BJ (cell line): ENCODE results near the gene SIVA1. TPM values are rescaled to one million over a fixed set of nuclear protein-coding genes. Genes with fewer than 3 reads are reported as not detected.

Experiments
- CTCF ChIA-PET: fragments of 350-600 bp; formaldehyde crosslinking; extraction: SDS; loops from one replicate; lab custom pipeline; 2021; ENCODE audit warnings: antibody characterized with exemption, inconsistent platforms; lab: Yijun Ruan, JAX
- POLR2A ChIA-PET: fragments of 300-600 bp; sonication (Branson Sonifier 250); formaldehyde crosslinking; extraction: SDS; loops from one replicate; lab custom pipeline; 2021; ENCODE audit warnings: antibody characterized with exemption; lab: Charles Lee
- DNase-seq: peaks from one replicate; pipeline ENCODE4 v3.0.0-alpha.2; 2011; ENCODE audit warnings: low read depth
- H3K27me3 ChIP-seq: 2 replicates; pipeline ENCODE4 v1.6.0; 2011; ENCODE audit warnings: low read length; ENCODE audit not compliant: control insufficient read depth, insufficient read depth
- H3K36me3 ChIP-seq: 2 replicates; pipeline ENCODE4 v1.5.1; 2011; ENCODE audit warnings: low read length; ENCODE audit not compliant: control insufficient read depth, insufficient read depth
- H3K4me3 ChIP-seq: 2 replicates; pipeline ENCODE4 v1.5.1; 2011; ENCODE audit warnings: low read depth, mild to moderate bottlenecking, control low read depth, low read length
- polyA plus RNA-seq: library from polyadenylated mRNA; depleted of rRNA; stranded (reverse); fragments of >200 nt; gene quantifications from 2 replicates; pipeline ENCODE4 v1.2.3, GENCODE V29; 2011
- TF ChIP-seq, protein P1 (sequence below): IDR thresholded peaks from 2 replicates; pipeline ENCODE4 v1.5.1; 2011; ENCODE audit warnings: low read depth, mild to moderate bottlenecking, control low read depth, inconsistent platforms, low read length, moderate library complexity; ENCODE audit not compliant: insufficient read depth

Gene SIVA1
- polyA plus RNA-seq, 1 experiment, result 116 TPM

DNA sequence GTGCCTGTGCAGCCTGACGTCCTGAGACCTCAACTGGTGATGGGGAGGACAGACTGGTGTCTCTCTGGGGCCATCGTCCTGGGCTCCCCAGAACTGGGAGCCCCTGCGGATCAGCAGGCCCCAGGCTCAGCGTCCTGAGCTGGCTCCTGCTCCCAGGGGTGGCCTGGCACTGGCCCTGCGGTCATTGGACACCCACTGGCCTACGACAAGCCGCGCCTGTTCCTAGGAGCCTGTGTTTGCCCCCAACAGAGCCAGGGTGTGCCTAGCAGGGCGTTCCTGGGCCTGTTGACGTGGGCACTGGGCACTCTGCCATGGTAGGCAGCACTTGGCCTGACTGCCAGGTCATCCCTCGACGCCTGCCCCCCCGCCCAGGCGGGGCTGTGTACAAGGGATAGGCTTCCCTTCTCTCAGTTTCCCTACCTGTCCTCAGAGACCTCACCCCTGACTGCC, 20.6 kb upstream of the SIVA1 start:
- ChIA-PET POLR2A (no interaction called here), CTCF (interaction anchor here (1.9 kb wide), 1 partner anchor 9 kb away, joined by 5 read pairs; no protein-coding TSS in a partner anchor)
- H3K36me3 ChIP-seq, result no peaks in the 10 kb centered on the region
- H3K27me3 ChIP-seq, result no peaks in the 10 kb centered on the region
- no peak overlapping the region for H3K4me3 ChIP-seq
- TF ChIP-seq, protein P1, sequence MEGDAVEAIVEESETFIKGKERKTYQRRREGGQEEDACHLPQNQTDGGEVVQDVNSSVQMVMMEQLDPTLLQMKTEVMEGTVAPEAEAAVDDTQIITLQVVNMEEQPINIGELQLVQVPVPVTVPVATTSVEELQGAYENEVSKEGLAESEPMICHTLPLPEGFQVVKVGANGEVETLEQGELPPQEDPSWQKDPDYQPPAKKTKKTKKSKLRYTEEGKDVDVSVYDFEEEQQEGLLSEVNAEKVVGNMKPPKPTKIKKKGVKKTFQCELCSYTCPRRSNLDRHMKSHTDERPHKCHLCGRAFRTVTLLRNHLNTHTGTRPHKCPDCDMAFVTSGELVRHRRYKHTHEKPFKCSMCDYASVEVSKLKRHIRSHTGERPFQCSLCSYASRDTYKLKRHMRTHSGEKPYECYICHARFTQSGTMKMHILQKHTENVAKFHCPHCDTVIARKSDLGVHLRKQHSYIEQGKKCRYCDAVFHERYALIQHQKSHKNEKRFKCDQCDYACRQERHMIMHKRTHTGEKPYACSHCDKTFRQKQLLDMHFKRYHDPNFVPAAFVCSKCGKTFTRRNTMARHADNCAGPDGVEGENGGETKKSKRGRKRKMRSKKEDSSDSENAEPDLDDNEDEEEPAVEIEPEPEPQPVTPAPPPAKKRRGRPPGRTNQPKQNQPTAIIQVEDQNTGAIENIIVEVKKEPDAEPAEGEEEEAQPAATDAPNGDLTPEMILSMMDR, result no peak
- DNase-seq, result no peak

DNA sequence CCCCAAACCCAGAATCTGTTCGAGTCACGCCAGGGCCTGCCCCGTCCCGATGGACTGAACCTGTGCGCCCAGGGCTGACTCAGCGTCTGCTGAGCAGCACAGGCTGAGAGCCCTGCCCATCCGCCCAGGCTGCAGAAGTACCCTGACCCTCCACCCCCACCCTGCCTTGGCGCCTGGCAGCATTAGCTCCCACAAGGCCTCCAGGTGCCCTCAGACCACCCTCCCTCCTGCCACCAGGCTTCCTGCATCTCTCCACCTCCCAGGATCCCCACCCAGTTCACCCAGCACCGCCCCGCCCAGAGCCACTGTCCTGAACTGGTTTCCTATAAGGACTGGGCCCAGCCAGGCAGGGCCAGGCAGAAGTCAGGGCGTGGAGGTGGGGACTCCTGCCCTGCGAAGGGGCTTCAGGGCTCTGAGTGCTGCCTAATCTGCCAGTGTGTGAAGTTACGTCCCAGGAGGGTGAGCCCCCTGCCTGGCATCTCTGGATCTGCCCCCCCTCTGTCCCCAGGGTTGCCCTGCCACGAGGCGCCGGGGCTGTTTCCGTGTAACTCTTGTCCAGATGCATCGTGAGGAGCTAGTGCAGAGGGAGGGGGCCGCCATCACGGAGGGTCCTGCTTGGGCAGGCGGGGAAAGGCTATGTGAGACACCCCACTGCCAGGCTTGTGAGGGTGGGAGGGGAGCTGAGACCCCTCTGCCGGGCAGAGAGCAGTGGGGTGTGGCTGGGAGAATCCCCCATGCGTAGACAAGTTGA, 19.8 kb upstream of the SIVA1 start:
- no peak for DNase-seq
- TF ChIP-seq, protein P1, result no peak
- CTCF ChIA-PET, result interaction anchor here (0.5 to 6.1 kb wide), 4 partner anchors 8 to 56 kb away, joined by 3 to 40 read pairs (median 8); partner anchors contain the start of gene ADSS1
- Histone ChIP-seq H3K27me3 (no peaks in the 10 kb centered on the region), H3K36me3 (no peaks in the 10 kb centered on the region), H3K4me3 (no peak overlapping the region)
- POLR2A ChIA-PET, result no interaction called here

DNA sequence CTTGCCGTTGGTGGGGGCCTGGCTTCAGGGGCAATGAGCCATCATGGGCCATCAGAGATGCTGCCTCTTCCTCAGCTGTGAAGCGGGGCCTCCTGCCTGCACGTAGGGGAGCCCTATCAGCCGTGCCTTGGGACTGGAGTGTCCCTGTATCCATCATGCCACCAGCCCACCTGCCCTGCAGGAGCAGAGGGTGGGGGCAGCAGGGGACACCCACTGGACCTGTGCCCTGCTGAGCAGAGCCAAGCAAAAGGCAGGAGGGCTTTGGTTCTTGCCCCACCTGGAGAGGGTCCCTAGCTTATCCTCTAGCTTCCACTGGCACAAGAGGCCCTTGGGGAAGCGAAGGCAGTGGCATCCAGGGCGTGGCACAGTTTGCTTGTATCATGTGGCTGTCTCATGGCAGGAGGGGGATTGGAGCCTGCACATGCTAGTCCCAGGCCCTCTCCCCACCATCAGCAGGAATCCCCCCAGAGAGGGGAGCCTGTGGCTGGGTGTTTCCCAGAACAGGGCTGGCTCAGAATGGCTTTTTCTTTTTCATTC, 18.8 kb upstream of the SIVA1 start:
- H3K27me3 ChIP-seq, result no peaks in the 10 kb centered on the region
- no peak overlapping the region for H3K4me3 ChIP-seq
- POLR2A ChIA-PET, result no interaction called here
- H3K36me3 ChIP-seq, result no peaks in the 10 kb centered on the region
- CTCF ChIA-PET, result interaction anchor here (0.9 to 6.1 kb wide), 3 partner anchors 9 to 35 kb away, joined by 5 to 40 read pairs (median 10); partner anchors contain the start of genes ADSS1 and SIVA1
- TF ChIP-seq, protein P1, result no peak
- DNase-seq, result no peak

DNA sequence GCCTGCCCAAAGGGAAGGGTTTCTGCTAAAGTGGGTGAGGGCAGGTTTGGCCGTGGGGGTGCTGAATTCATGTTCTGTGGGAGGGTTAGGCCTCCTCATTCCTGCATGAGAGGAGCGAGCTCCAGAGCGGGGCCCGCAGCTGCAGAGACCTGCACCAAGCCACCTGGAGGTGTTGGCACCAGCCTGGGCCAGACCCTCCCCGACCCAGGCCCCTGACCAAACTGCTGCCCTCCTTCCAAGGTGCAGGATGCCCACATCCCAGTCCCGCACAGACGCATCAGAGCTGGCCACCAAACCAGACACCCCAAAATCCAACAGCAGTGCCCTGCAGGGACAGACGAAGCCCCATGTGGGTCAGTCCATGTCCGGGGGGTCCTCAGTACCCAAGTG, 18.4 kb upstream of the SIVA1 start:
- TF ChIP-seq, protein P1, result no peak
- Histone ChIP-seq H3K36me3 (no peaks in the 10 kb centered on the region), H3K27me3 (no peaks in the 10 kb centered on the region), H3K4me3 (no peak overlapping the region)
- DNase-seq, result no peak
- CTCF ChIA-PET, result interaction anchor here (0.6 to 6.1 kb wide), 5 partner anchors 9 to 34 kb away, joined by 3 to 40 read pairs (median 5); partner anchors contain the start of genes ADSS1 and SIVA1
- POLR2A ChIA-PET, result no interaction called here

DNA sequence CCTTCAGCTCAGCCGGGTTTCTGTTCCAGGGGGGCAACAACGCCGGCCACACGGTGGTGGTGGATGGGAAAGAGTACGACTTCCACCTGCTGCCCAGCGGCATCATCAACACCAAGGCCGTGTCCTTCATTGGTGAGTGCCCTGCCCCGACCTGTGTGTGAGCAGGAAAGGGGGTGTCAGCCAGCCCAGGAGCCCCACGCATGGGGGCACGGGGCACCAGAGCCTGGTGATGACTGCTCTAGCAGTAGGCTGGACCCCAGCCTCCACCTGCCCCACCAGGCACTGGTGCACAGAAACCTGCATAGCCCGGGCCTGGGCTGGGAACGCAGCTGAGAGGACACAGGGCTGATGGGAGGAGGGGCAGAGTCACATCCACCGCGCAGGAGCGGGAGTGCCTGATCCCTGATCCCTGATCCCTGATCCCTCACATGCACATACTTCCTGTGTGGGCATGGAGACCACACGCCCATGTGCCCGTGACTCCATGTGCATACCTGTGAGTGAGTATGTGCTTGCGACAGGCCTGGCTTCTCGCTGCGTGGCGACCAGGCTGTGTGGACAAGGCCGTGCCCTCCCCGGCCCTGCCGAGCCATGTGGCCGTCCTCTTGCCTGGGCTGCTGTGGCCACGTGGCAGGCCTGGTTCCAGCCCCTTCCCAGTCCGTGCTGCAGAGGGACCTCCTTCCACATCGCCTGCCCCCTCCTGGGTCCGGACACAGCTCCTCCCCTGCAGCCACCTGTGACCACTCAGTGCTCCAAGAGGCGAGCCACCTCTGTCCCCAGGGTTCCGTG, 17.8 kb upstream of the SIVA1 start:
- CTCF ChIA-PET, result interaction anchor here (0.6 to 6.1 kb wide), 5 partner anchors 10 to 33 kb away, joined by 3 to 40 read pairs (median 10); partner anchors contain the start of gene ADSS1
- no peak for DNase-seq
- H3K27me3 ChIP-seq, result no peaks in the 10 kb centered on the region
- TF ChIP-seq, protein P1, result no peak
- no peak overlapping the region for H3K4me3 ChIP-seq
- POLR2A ChIA-PET, result interaction anchor here (0.5 kb wide), 1 partner anchor 1143 kb away, joined by 8 read pairs; no protein-coding TSS in a partner anchor
- H3K36me3 ChIP-seq, result no peaks in the 10 kb centered on the region
